ENCODE results near the gene TBC1D4.
A peak's percentile ranks its signal among the peaks of the same experiment; 100 is the strongest.

The TBC1D4 gene

GRCh38 chr13:75334634-75335447 is 147.1 kb downstream of the TBC1D4 start:
- H3K27me3 ChIP-seq (ENCODE audit: control insufficient read depth in 5 of 5, insufficient read depth in 4 of 5, low read length in 5 of 5): no peaks in the 10 kb centered on the region
- H3K36me3 ChIP-seq (ENCODE audit: control insufficient read depth in 5 of 5, insufficient read depth in 5 of 5, low read length in 5 of 5): peaks cover 20 to 37% (median 31%) of the 10 kb centered on the region in 5 donors
- no peak overlapping the region for H3K27ac ChIP-seq (ENCODE audit: low read depth, low read length)
- H3K9ac ChIP-seq (ENCODE audit: low read length in 5 of 5): no peak overlapping the region
- peaks cover 0 to 28% (median 3%) of the 10 kb centered on the region in 5 donors for H3K4me1 ChIP-seq (ENCODE audit: control insufficient read depth in 5 of 5, insufficient read depth in 5 of 5, low read length in 5 of 5)
- no peak overlapping the region for H3K4me3 ChIP-seq (ENCODE audit: low read depth in 1 of 5, low read length in 5 of 5)
- H3K9me3 ChIP-seq (ENCODE audit: control insufficient read depth in 5 of 5, low read length in 5 of 5): no peaks in the 10 kb centered on the region

GRCh38 chr13:75333103-75333502 is 148.9 kb downstream of the TBC1D4 start:
- Histone ChIP-seq H3K9me3 (ENCODE audit: control insufficient read depth in 5 of 5, low read length in 5 of 5) (no peaks in the 10 kb centered on the region), H3K36me3 (ENCODE audit: control insufficient read depth in 5 of 5, insufficient read depth in 5 of 5, low read length in 5 of 5) (peaks cover 15 to 34% (median 21%) of the 10 kb centered on the region in 5 donors), H3K9ac (ENCODE audit: low read length in 5 of 5) (no peak overlapping the region), H3K27ac (ENCODE audit: low read depth, low read length) (no peak overlapping the region), H3K27me3 (ENCODE audit: control insufficient read depth in 5 of 5, insufficient read depth in 4 of 5, low read length in 5 of 5) (no peaks in the 10 kb centered on the region), H3K4me3 (ENCODE audit: low read depth in 1 of 5, low read length in 5 of 5) (no peak overlapping the region), H3K4me1 (ENCODE audit: control insufficient read depth in 5 of 5, insufficient read depth in 5 of 5, low read length in 5 of 5) (peaks cover 0 to 35% (median 3%) of the 10 kb centered on the region in 5 donors)

GRCh38 chr13:75331792-75332349 is 150.1 kb downstream of the TBC1D4 start:
- Histone ChIP-seq H3K4me3 (ENCODE audit: low read depth in 1 of 5, low read length in 5 of 5) (no peak overlapping the region), H3K9ac (ENCODE audit: low read length in 5 of 5) (no peak overlapping the region), H3K27ac (ENCODE audit: low read depth, low read length) (no peak overlapping the region), H3K27me3 (ENCODE audit: control insufficient read depth in 5 of 5, insufficient read depth in 4 of 5, low read length in 5 of 5) (no peaks in the 10 kb centered on the region), H3K9me3 (ENCODE audit: control insufficient read depth in 5 of 5, low read length in 5 of 5) (no peaks in the 10 kb centered on the region), H3K36me3 (ENCODE audit: control insufficient read depth in 5 of 5, insufficient read depth in 5 of 5, low read length in 5 of 5) (peaks cover 3 to 23% (median 19%) of the 10 kb centered on the region in 5 donors), H3K4me1 (ENCODE audit: control insufficient read depth in 5 of 5, insufficient read depth in 5 of 5, low read length in 5 of 5) (peaks cover 2 to 37% (median 6%) of the 10 kb centered on the region in 5 donors)

- peaks cover 0 to 17% (median 15%) of the 10 kb centered on the region in 5 donors for H3K36me3 ChIP-seq (ENCODE audit: control insufficient read depth in 5 of 5, insufficient read depth in 5 of 5, low read length in 5 of 5)
- no peaks in the 10 kb centered on the region for H3K9me3 ChIP-seq (ENCODE audit: control insufficient read depth in 5 of 5, low read length in 5 of 5)
- no peaks in the 10 kb centered on the region for H3K27me3 ChIP-seq (ENCODE audit: control insufficient read depth in 5 of 5, insufficient read depth in 4 of 5, low read length in 5 of 5)
- peaks cover 2 to 46% (median 16%) of the 10 kb centered on the region in 5 donors for H3K4me1 ChIP-seq (ENCODE audit: control insufficient read depth in 5 of 5, insufficient read depth in 5 of 5, low read length in 5 of 5)
- H3K27ac ChIP-seq (ENCODE audit: low read depth, low read length): peak overlapping the region; percentile 85
- no peak overlapping the region for H3K9ac ChIP-seq (ENCODE audit: low read length in 5 of 5)
- no peak overlapping the region for H3K4me3 ChIP-seq (ENCODE audit: low read depth in 1 of 5, low read length in 5 of 5)
Observed at GRCh38 chr13:75330770-75331169, 151.2 kb downstream of the TBC1D4 start.

GRCh38 chr13:75329723-75330122 is 152.2 kb downstream of the TBC1D4 start:
- Histone ChIP-seq H3K36me3 (ENCODE audit: control insufficient read depth in 5 of 5, insufficient read depth in 5 of 5, low read length in 5 of 5) (peaks cover 0 to 7% (median 5%) of the 10 kb centered on the region in 5 donors), H3K27me3 (ENCODE audit: control insufficient read depth in 5 of 5, insufficient read depth in 4 of 5, low read length in 5 of 5) (no peaks in the 10 kb centered on the region), H3K9me3 (ENCODE audit: control insufficient read depth in 5 of 5, low read length in 5 of 5) (no peaks in the 10 kb centered on the region), H3K4me3 (ENCODE audit: low read depth in 1 of 5, low read length in 5 of 5) (no peak overlapping the region), H3K9ac (ENCODE audit: low read length in 5 of 5) (peak overlapping the region in 1 of 5 donors; percentile 56), H3K27ac (ENCODE audit: low read depth, low read length) (peak overlapping the region; percentile 88), H3K4me1 (ENCODE audit: control insufficient read depth in 5 of 5, insufficient read depth in 5 of 5, low read length in 5 of 5) (peaks cover 2 to 46% (median 17%) of the 10 kb centered on the region in 5 donors)

- Histone ChIP-seq H3K4me1 (ENCODE audit: control insufficient read depth in 5 of 5, insufficient read depth in 5 of 5, low read length in 5 of 5) (peaks cover 2 to 46% (median 23%) of the 10 kb centered on the region in 5 donors), H3K36me3 (ENCODE audit: control insufficient read depth in 5 of 5, insufficient read depth in 5 of 5, low read length in 5 of 5) (peaks cover 0 to 8% (median 4%) of the 10 kb centered on the region in 5 donors), H3K27me3 (ENCODE audit: control insufficient read depth in 5 of 5, insufficient read depth in 4 of 5, low read length in 5 of 5) (no peaks in the 10 kb centered on the region), H3K9ac (ENCODE audit: low read length in 5 of 5) (peak overlapping the region in 1 of 5 donors; percentile 56), H3K4me3 (ENCODE audit: low read depth in 1 of 5, low read length in 5 of 5) (no peak overlapping the region), H3K27ac (ENCODE audit: low read depth, low read length) (peak overlapping the region; percentile 88), H3K9me3 (ENCODE audit: control insufficient read depth in 5 of 5, low read length in 5 of 5) (no peaks in the 10 kb centered on the region)
Observed at GRCh38 chr13:75329097-75329496, 152.9 kb downstream of the TBC1D4 start.

GRCh38 chr13:75327135-75327510 is 154.8 kb downstream of the TBC1D4 start:
- Histone ChIP-seq H3K4me1 (ENCODE audit: control insufficient read depth in 5 of 5, insufficient read depth in 5 of 5, low read length in 5 of 5) (peaks cover 2 to 36% (median 24%) of the 10 kb centered on the region in 5 donors), H3K27me3 (ENCODE audit: control insufficient read depth in 5 of 5, insufficient read depth in 4 of 5, low read length in 5 of 5) (no peaks in the 10 kb centered on the region), H3K27ac (ENCODE audit: low read depth, low read length) (peak overlapping the region; percentile 8), H3K36me3 (ENCODE audit: control insufficient read depth in 5 of 5, insufficient read depth in 5 of 5, low read length in 5 of 5) (peaks cover 4 to 9% (median 5%) of the 10 kb centered on the region in 5 donors), H3K9ac (ENCODE audit: low read length in 5 of 5) (no peak overlapping the region), H3K9me3 (ENCODE audit: control insufficient read depth in 5 of 5, low read length in 5 of 5) (no peaks in the 10 kb centered on the region), H3K4me3 (ENCODE audit: low read depth in 1 of 5, low read length in 5 of 5) (no peak overlapping the region)

- H3K4me3 ChIP-seq (ENCODE audit: low read depth in 1 of 5, low read length in 5 of 5): peak overlapping the region; percentile 21 to 54 (median 49)
- H3K9me3 ChIP-seq (ENCODE audit: control insufficient read depth in 5 of 5, low read length in 5 of 5): no peaks in the 10 kb centered on the region
- peak overlapping the region; percentile 8 for H3K27ac ChIP-seq (ENCODE audit: low read depth, low read length)
- H3K27me3 ChIP-seq (ENCODE audit: control insufficient read depth in 5 of 5, insufficient read depth in 4 of 5, low read length in 5 of 5): no peaks in the 10 kb centered on the region
- peaks cover 0 to 30% (median 21%) of the 10 kb centered on the region in 5 donors for H3K4me1 ChIP-seq (ENCODE audit: control insufficient read depth in 5 of 5, insufficient read depth in 5 of 5, low read length in 5 of 5)
- peaks cover 4 to 9% (median 8%) of the 10 kb centered on the region in 5 donors for H3K36me3 ChIP-seq (ENCODE audit: control insufficient read depth in 5 of 5, insufficient read depth in 5 of 5, low read length in 5 of 5)
- H3K9ac ChIP-seq (ENCODE audit: low read length in 5 of 5): peak overlapping the region in 3 of 5 donors; percentile 4 to 35 (median 33)
Observed at GRCh38 chr13:75326173-75327134, 155.5 kb downstream of the TBC1D4 start.

GRCh38 chr13:75325711-75326110 is 156.3 kb downstream of the TBC1D4 start:
- peak overlapping the region in 4 of 5 donors; percentile 29 to 54 (median 50) for H3K4me3 ChIP-seq (ENCODE audit: low read depth in 1 of 5, low read length in 5 of 5)
- H3K9ac ChIP-seq (ENCODE audit: low read length in 5 of 5): peak overlapping the region in 1 of 5 donors; percentile 33
- H3K27me3 ChIP-seq (ENCODE audit: control insufficient read depth in 5 of 5, insufficient read depth in 4 of 5, low read length in 5 of 5): no peaks in the 10 kb centered on the region
- no peak overlapping the region for H3K27ac ChIP-seq (ENCODE audit: low read depth, low read length)
- peaks cover 4 to 9% (median 8%) of the 10 kb centered on the region in 5 donors for H3K36me3 ChIP-seq (ENCODE audit: control insufficient read depth in 5 of 5, insufficient read depth in 5 of 5, low read length in 5 of 5)
- H3K4me1 ChIP-seq (ENCODE audit: control insufficient read depth in 5 of 5, insufficient read depth in 5 of 5, low read length in 5 of 5): peaks cover 0 to 27% (median 21%) of the 10 kb centered on the region in 5 donors
- no peaks in the 10 kb centered on the region for H3K9me3 ChIP-seq (ENCODE audit: control insufficient read depth in 5 of 5, low read length in 5 of 5)

Measured in subcutaneous abdominal adipose tissue (tissue), 5 donors.